T-helper 2 cell treated with Interferon-gamma antibody and Interleukin-4, amounts not matched to agents 5 μg/mL and 100 μg/mL, for 36 hours (primary cell): Measurements from ENCODE around the gene MYO18B.

ENCODE experiments used
- DNase-seq: peaks from one replicate; pipeline ENCODE4 v3.0.0; 2021; ENCODE audit warnings: low spot score
- H3K27ac Mint-ChIP-seq: one replicate; pipeline ENCODE4 v1.8.0; 2021; ENCODE audit warnings: mild to moderate bottlenecking, mixed read lengths
- H3K27me3 Mint-ChIP-seq: one replicate; pipeline ENCODE4 v1.8.0; 2021; ENCODE audit warnings: low read depth, mixed read lengths
- H3K36me3 Mint-ChIP-seq: one replicate; pipeline ENCODE4 v1.8.0; 2021; ENCODE audit warnings: low read depth, mixed read lengths
- H3K4me1 Mint-ChIP-seq: one replicate; pipeline ENCODE4 v1.8.0; 2021; ENCODE audit warnings: low read depth, mixed read lengths
- H3K4me3 Mint-ChIP-seq: one replicate; pipeline ENCODE4 v1.8.0; 2022; ENCODE audit warnings: mild to moderate bottlenecking, moderate library complexity, mixed read lengths
- H3K9me3 Mint-ChIP-seq: one replicate; pipeline ENCODE4 v1.8.0; 2021; ENCODE audit warnings: mixed read lengths

The MYO18B gene

GRCh38 chr22:25762147-25762546, 20.2 kb downstream of the MYO18B start:
- Mint-ChIP-seq H3K4me1 (peaks cover 32% of the 10 kb centered on the region), H3K27me3 (no peaks in the 10 kb centered on the region), H3K27ac (peak overlapping the region; percentile 52), H3K9me3 (peaks cover 22% of the 10 kb centered on the region), H3K4me3 (no peak overlapping the region), H3K36me3 (peaks cover 30% of the 10 kb centered on the region)
- DNase-seq = no peak

GRCh38 chr22:25763239-25763777, 21.3 kb downstream of the MYO18B start:
- DNase-seq = no peak
- Mint-ChIP-seq H3K4me3 (no peak overlapping the region), H3K27ac (no peak overlapping the region), H3K27me3 (no peaks in the 10 kb centered on the region), H3K9me3 (peaks cover 30% of the 10 kb centered on the region), H3K36me3 (peaks cover 42% of the 10 kb centered on the region), H3K4me1 (peaks cover 30% of the 10 kb centered on the region)

- no peak overlapping the region for H3K4me3 Mint-ChIP-seq
- peaks cover 36% of the 10 kb centered on the region for H3K9me3 Mint-ChIP-seq
- peaks cover 31% of the 10 kb centered on the region for H3K4me1 Mint-ChIP-seq
- H3K36me3 Mint-ChIP-seq = peaks cover 51% of the 10 kb centered on the region
- H3K27me3 Mint-ChIP-seq = no peaks in the 10 kb centered on the region
- no peak for DNase-seq
- no peak overlapping the region for H3K27ac Mint-ChIP-seq
These were observed 22.5 kb downstream of the MYO18B start for GRCh38 chr22:25764270-25765015.

GRCh38 chr22:25765016-25765367, 23.0 kb downstream of the MYO18B start:
- Mint-ChIP-seq H3K4me1 (peaks cover 30% of the 10 kb centered on the region), H3K4me3 (no peak overlapping the region), H3K27me3 (no peaks in the 10 kb centered on the region), H3K9me3 (peaks cover 36% of the 10 kb centered on the region), H3K27ac (no peak overlapping the region), H3K36me3 (peaks cover 55% of the 10 kb centered on the region)
- no peak for DNase-seq

- no peak overlapping the region for H3K27ac Mint-ChIP-seq
- peaks cover 62% of the 10 kb centered on the region for H3K36me3 Mint-ChIP-seq
- peaks cover 28% of the 10 kb centered on the region for H3K4me1 Mint-ChIP-seq
These were observed 23.8 kb downstream of the MYO18B start for GRCh38 chr22:25765801-25766200.

GRCh38 chr22:25766418-25766817, 24.4 kb downstream of the MYO18B start:
- no peak overlapping the region for H3K4me3 Mint-ChIP-seq
- no peaks in the 10 kb centered on the region for H3K27me3 Mint-ChIP-seq
- H3K9me3 Mint-ChIP-seq = peaks cover 36% of the 10 kb centered on the region
- DNase-seq = no peak
- H3K4me1 Mint-ChIP-seq = peaks cover 28% of the 10 kb centered on the region
- peak overlapping the region; percentile 43 for H3K27ac Mint-ChIP-seq
- peaks cover 66% of the 10 kb centered on the region for H3K36me3 Mint-ChIP-seq

More at GRCh38 chr22:25765801-25766200, 23.8 kb downstream of the MYO18B start:
- Mint-ChIP-seq H3K27me3 (no peaks in the 10 kb centered on the region), H3K4me3 (no peak overlapping the region), H3K9me3 (peaks cover 36% of the 10 kb centered on the region)
- no peak for DNase-seq

- Mint-ChIP-seq H3K36me3 (peaks cover 57% of the 10 kb centered on the region), H3K4me3 (no peak overlapping the region), H3K9me3 (peaks cover 32% of the 10 kb centered on the region), H3K27me3 (no peaks in the 10 kb centered on the region), H3K27ac (no peak overlapping the region), H3K4me1 (peaks cover 37% of the 10 kb centered on the region)
- DNase-seq = no peak
These were observed 28.3 kb downstream of the MYO18B start for GRCh38 chr22:25770333-25770732.

GRCh38 chr22:25772288-25772687, 30.3 kb downstream of the MYO18B start:
- Mint-ChIP-seq H3K36me3 (peaks cover 37% of the 10 kb centered on the region), H3K4me3 (peak overlapping the region; percentile 46), H3K27me3 (no peaks in the 10 kb centered on the region), H3K27ac (peak overlapping the region; percentile 88), H3K9me3 (peaks cover 13% of the 10 kb centered on the region), H3K4me1 (peaks cover 36% of the 10 kb centered on the region)
- no peak for DNase-seq

GRCh38 chr22:25774575-25775026, 32.6 kb downstream of the MYO18B start:
- Mint-ChIP-seq H3K4me1 (peaks cover 27% of the 10 kb centered on the region), H3K9me3 (no peaks in the 10 kb centered on the region), H3K27me3 (no peaks in the 10 kb centered on the region), H3K36me3 (peaks cover 18% of the 10 kb centered on the region), H3K27ac (peak overlapping the region; percentile 21), H3K4me3 (no peak overlapping the region)
- DNase-seq = no peak

- no peak overlapping the region for H3K27ac Mint-ChIP-seq
- H3K27me3 Mint-ChIP-seq = no peaks in the 10 kb centered on the region
- peaks cover 23% of the 10 kb centered on the region for H3K4me1 Mint-ChIP-seq
- no peak overlapping the region for H3K4me3 Mint-ChIP-seq
- no peak for DNase-seq
- H3K36me3 Mint-ChIP-seq = peaks cover 11% of the 10 kb centered on the region
- H3K9me3 Mint-ChIP-seq = no peaks in the 10 kb centered on the region
These were observed 33.5 kb downstream of the MYO18B start for GRCh38 chr22:25775531-25775930.

- DNase-seq = no peak
- Mint-ChIP-seq H3K27me3 (no peaks in the 10 kb centered on the region), H3K4me3 (no peak overlapping the region), H3K27ac (no peak overlapping the region), H3K9me3 (no peaks in the 10 kb centered on the region), H3K4me1 (peaks cover 16% of the 10 kb centered on the region), H3K36me3 (peaks cover 5% of the 10 kb centered on the region)
These were observed 35.4 kb downstream of the MYO18B start for GRCh38 chr22:25777411-25777810.

GRCh38 chr22:25777870-25778269, 35.9 kb downstream of the MYO18B start:
- Mint-ChIP-seq H3K4me3 (no peak overlapping the region), H3K27ac (no peak overlapping the region), H3K4me1 (peaks cover 11% of the 10 kb centered on the region), H3K36me3 (peaks cover 5% of the 10 kb centered on the region), H3K27me3 (no peaks in the 10 kb centered on the region), H3K9me3 (no peaks in the 10 kb centered on the region)
- DNase-seq = no peak

GRCh38 chr22:25779426-25779825, 37.4 kb downstream of the MYO18B start:
- Mint-ChIP-seq H3K9me3 (no peaks in the 10 kb centered on the region), H3K27ac (no peak overlapping the region), H3K4me3 (no peak overlapping the region), H3K4me1 (peaks cover 4% of the 10 kb centered on the region), H3K27me3 (no peaks in the 10 kb centered on the region), H3K36me3 (peaks cover 5% of the 10 kb centered on the region)
- no peak for DNase-seq

GRCh38 chr22:25779890-25780289, 37.9 kb downstream of the MYO18B start:
- no peaks in the 10 kb centered on the region for H3K27me3 Mint-ChIP-seq
- peaks cover 2% of the 10 kb centered on the region for H3K4me1 Mint-ChIP-seq
- no peak overlapping the region for H3K4me3 Mint-ChIP-seq
- no peak for DNase-seq
- no peaks in the 10 kb centered on the region for H3K9me3 Mint-ChIP-seq
- H3K27ac Mint-ChIP-seq = no peak overlapping the region
- peaks cover 5% of the 10 kb centered on the region for H3K36me3 Mint-ChIP-seq
